ENCODE data around the gene RGS19.

RGS19 gene

DNA sequence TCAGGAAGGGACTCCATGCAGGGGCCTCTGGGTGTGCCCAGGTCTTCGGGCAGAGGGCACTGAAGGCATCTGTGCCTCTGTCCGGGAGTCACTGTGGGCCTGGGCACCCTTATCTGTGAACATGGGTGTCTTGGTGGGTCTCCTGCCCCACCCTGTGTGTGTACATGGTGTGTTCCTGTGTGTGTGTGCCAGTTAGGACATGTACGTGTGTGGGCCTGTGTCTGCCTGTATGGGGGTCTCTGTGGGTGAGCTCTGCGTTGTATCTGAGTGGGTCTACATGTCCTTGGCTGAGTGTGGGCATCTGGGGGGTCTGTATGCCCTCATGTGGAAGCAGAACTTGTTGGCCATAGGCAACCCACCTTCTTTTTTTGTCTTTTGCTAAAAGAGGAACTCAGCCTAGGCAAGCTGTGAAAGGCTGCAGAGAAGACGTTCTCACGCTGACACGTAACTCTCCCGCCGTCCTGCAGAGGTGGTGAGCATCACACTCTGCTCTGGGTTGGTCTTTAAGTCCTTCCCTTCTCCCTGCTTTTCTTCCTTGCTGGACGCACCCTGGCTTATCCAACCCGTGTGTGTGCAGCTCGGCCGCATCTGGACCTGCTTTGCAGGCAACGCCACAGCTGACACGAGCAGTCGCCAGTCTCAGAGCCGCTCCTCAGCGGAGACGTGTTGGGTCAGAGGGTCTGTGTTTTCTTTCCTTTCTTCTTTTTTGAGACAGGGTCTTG lies 28.6 kb upstream of the RGS19 start:
- no peak for FAIRE-seq

DNA sequence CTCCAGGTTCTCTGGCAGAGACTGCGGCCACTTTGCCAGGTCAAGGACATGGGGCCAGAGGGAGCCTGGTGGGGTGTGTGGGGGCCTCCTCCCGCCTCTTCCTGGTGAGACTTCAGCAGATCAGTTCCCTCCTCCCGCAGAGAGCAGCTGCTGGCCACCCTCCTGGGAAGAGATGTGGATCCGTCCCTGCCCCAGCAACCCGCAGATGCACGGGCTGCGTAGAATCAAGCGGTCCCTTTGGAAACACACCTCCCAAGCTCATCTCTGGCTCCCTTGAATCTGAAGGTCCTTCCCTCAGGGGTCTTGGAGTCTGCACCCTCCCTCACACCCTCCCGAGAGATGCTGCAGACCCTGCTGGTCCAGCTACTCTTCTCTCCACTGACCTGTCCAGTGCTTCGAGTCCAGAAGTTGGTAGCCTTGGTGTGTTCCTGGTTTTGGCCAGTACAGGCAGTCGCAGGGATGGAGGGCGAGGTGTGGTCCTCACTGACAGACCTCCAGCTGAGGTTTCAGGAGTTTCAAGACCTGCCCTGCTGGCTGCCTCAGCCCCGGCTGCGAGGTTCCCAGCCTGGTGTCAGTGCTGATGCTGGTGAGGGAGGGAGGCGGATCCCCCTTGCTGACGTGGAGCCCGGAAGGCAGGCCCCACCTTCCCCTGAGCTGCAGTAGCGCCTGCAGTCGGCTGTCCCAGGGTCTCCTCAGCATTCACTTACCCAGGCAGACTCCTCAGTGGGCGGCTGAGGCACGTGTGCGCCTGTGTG lies 27.8 kb upstream of the RGS19 start, which contains the start of gene NPBWR2:
NPBWR2 (minus strand) TSS at position 585 of the 755 bp plus-strand sequence. CDS start 734 bp downstream, outside the sequence.
- FAIRE-seq, result no peak

DNA sequence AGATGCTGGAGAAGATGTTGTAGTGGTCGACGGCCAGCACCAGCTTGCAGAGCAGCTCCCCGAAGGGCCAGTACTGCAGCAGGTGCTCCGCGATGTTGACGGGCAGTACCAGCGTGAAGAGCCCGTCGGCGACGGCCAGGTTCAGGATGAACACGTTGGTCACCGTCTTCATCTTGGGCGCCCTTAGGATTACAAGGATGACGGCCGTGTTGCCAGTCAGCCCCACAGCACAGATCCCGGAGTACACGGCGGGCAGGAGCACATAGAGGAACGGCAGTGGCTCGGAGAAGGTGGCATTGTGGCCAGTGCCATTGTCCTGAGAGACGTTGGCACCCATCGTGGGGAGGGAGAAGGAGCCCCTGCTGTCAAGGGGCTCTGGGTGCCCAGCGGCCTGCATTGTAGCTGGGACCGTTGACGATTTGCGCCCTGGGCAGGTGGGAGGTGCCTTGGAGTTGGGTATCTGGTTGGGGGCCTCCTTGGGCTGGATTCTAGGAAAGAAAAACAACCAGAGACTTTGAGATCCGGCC lies 27.2 kb upstream of the RGS19 start:
- no peak for FAIRE-seq

DNA sequence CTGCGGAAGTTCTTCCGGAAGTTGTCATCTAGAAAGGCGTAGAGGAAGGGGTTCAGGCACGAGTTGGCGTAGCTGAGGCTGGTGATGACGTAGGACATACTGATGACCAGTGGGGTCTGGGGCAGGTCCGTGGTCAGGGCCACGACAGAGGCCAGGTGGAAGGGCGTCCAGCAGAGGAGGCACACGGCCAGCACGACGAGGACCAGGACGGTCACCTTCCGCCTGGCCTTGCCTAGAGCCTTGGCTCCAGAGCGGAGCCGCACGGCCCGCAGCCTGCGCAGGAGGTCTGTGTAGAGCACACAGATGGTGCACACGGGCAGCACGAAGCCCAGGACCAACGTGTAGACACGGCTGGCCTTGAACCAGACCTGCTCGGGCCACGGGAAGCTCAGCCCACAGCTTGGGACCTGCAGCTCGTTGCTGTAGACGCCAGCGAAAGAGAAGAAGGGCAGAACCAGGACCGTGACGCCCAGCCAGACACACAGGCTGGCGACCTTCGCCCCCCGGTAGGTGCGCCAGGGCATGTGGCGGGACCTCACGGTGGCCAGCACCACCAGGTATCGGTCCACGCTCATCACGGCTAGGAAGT lies 26.6 kb upstream of the RGS19 start:
- no peak for FAIRE-seq

DNA sequence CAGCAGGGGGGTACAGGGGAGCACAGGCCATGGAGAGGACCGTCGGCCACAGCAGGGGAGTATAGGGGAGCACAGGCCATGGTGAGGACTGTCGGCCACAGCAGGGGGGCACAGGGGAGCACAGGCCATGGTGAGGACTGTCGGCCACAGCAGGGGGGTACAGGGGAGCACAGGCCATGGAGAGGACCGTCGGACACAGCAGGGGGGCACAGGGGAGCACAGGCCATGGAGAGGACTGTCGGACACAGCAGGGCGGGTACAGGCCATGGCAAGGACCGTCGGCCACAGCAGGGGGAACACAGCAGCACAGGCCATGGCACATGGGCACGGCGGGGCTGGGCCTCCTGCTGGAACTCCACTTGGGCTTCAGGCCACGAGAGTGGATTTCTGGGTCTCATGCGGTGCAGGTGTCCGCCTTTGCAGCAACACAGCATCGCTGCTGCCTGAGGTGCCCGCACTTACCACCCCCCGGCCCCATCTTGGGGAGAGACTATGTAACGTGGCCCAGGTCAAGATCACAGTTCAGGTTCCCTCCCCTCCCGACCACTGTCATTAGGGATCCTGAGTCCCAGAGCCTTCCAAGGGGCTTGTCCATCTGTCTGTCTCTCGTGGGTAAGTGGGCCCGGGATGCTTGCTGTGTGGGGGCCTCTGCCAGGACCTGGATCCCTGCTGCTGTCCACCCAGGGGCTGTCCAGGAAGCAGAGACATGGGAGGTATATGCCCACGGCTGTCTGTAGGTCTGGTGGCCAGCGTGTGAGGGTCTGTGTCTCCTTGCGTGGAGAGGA lies 25.5 kb upstream of the RGS19 start:
- FAIRE-seq, result no peak

DNA sequence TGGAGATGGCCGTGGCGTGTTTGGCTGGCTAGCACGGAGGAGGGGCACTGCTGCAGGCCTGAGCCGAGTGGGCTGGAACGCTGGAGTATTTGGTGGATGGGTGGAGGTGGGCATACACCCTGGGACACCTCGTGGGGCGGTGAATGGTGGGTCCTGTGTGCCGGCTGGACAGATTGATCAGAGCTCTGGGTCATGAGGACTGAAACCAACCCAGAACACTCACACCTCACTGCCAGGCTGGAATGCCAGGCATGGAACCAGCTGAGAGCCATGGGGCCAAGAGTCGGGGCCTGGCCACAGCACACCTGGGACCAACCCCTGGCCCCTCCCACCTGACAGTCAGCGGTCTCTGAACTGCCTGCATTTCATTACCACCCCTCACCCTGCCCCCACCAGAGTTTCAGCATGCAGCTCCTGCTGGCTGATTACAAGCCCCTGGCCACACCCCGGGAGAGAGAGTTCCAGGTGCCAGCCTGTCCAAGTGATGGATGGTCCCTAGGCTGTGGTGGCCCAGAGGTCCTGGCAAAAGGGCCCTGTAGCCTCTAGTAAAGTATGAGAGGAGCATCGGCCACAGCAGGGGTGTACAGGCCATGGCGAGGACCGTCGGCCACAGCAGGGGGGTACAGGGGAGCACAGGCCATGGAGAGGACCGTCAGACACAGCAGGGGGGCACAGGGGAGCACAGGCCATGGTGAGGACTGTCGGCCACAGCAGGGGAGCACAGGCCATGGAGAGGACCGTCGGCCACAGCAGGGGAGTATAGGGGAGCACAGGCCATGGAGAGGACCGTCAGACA lies 24.8 kb upstream of the RGS19 start:
- no peak for FAIRE-seq

DNA sequence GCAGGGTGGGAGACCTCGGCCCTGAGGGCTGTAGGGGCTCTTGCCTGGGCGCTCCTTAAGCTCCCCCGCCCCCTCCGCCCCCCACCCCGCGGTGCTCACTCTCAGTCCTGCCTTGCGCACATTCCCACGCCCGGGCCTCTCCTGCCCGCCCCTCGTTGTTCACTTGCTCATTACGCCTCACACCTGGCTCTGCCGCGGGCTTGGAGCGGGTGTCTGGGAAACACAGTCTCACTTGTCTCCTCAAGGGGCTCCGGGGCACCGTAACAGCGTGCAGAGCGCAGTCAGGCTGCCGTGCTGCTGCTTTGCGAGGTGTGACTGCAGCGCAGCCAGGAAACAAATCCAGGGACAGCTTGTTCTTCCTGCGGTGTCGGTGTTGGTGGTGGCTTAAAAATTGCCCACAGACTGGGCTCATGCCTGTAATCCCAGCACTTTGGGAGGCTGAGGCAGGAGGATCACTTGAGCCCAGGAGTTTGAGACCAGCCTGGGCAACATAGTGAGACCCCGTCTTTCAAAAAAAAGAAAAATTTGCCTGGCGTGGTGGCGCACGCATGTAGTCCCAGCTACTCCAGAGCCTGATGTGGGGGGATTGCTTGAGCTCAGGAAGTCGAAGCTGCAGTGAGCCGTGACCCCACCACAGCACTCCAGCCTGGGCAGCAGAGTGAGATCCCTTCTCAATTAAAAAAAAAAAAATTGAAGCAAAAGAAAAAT lies 23.5 kb upstream of the RGS19 start:
- FAIRE-seq, result no peak

DNA sequence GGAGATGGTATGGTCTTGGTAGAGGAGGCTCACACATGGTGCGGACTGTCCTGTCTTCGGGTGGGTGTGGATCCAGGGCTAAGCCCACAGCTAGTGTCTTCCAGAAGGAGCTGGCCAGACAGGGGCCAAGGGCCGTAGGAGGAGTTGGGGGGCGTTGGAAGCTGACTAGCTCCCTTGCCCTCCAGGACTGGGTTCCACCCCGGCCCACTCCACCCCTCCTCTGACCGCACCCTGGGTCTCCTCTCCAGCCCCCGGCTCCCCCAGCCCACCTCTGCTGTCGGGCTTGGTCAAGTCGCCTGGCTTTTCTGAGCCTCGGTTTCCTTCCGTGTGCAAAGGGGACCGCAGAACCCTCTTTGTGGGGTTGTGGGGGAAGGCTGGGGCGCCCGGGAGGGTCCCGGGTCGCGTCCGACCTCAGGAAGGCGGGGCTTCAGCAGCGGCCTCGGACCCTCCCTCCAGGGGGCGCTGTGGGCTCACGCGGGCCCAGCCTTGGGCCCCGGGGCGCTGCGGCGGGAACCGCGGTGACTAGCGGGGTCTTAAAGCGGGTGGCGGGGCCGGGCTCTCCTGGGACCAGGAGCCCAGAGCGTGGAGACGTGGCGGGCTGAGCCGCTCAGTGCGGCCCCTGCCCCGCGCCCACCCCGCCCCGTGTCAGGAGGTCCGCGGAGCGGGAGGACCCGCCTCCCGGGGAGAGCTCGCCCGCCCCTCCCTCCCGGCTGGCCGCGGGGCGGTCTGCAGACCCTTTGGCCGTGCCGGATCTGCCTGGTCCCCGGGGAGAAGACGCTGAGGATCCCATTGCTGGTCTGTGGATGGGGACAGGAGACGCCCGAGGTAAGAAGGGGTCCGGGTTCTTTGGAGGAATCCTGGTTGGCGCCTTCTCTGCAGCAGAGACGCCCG lies 22.7 kb upstream of the RGS19 start:
- FAIRE-seq, result no peak

DNA sequence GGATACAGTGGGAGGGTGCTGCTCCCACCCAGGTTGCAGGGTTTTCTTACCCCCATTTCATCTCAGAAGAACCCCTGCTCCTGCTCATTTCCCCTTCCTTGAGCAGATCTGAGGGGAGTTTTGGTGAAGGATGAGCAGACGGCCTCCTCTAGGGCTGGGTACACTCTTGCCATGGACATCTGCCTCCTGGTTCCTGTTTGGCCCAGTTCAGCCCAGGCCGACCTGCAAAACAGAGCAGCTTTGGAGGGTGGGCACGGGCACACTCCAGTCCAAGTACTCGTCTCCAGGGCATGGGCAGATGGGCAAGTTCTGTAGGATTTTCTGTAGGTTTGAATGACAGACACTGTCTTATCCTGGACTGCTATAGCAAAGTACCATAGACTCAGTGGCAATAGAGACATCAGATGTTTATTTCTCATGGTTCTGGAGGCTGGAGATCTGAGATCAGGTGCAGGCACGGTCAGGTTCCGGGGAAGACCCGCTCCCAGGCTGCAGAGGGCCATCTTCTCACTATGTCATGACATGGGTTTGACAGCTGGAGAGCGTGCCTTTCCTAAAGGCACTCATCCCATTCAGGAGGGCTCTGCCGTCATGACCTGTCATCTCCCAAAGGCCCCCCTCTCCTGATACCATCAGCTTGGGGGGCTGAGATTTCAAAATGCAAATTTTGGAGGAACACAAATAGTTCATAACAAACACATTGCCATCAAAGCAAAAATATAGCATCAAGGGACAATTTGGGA lies 21.8 kb upstream of the RGS19 start:
- FAIRE-seq, result no peak

DNA sequence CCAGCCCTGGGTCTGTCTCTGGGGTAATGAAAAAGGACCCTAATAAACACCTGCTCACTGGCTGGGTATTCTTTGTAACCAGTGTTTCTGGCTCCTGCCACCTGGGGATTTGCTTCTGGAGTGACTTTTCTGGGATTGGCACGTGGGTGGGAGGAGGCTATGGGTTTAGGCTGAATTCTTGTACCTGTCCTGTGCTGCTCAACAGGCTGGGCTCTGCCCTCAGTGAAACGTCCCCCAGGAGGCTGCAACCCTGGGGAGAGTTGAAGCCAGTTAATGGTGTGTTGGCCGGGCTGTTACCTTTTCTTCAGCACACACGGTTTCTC lies 21.2 kb upstream of the RGS19 start:
- no peak for FAIRE-seq

DNA sequence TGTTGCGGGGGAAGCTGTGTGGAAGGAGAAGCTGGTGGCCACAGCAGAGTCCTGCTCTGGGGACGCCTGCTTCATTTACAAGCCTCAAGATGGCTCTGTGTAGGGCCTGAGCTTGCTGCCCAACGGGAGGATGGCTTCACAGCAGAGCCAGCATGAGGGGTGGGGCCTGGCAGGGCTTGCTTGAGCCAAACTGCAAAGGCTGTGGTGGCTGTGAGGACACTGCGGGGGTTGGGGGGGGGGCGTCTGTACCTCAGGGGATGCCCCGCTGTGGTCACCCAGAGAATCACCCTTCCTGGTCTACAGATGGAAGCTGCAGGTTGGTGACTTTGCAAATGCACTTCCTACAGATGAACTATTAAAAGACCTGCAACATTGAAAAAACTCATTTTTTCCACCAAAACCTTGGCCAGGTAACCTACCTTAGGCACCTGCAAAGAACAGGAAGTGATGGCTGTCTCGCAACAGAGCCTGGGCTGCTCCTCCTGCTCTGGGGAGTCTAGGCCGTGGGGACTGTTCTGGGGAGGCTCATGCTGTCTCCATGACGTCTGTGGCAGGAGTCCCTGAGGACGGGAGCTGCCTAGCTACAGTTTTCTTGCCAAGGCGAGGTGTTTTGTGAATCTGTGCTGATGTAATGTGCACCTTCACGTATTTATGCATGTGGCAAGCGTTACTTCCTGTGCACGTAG lies 20.7 kb upstream of the RGS19 start:
- FAIRE-seq, result no peak

DNA sequence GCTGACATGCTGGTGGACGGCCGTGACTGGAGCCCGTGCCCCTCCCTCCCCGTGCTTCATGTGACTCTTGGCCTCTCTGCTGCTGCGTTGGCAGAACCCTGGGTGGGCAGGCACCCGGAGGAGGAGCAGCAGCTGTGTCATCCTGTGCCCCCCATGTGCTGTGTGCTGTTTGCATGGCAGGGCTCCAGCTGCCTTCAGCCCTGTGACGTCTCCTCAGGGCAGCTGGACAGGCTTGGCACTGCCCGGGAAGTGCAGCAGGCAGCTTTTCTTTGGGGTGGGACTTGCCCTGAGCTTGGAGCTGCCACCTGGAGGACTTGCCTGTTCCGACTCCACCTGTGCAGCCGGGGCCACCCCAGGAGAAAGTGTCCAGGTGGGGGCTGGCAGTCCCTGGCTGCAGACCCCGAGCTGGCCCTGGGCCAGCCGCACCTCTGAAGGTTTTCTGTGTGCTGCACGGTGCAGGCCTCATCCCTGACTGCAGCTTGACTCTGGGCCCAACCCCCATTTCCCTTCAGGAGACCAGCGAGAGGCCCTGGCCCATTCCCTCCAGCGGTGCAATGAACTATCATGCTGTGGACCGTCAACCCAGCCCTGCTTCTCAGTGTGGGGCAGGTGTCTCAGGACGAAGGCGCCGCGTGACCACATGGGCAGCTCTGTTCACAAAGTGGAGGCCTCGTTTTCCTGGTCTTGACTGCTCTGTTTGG lies 19.9 kb upstream of the RGS19 start:
- no peak for FAIRE-seq

DNA sequence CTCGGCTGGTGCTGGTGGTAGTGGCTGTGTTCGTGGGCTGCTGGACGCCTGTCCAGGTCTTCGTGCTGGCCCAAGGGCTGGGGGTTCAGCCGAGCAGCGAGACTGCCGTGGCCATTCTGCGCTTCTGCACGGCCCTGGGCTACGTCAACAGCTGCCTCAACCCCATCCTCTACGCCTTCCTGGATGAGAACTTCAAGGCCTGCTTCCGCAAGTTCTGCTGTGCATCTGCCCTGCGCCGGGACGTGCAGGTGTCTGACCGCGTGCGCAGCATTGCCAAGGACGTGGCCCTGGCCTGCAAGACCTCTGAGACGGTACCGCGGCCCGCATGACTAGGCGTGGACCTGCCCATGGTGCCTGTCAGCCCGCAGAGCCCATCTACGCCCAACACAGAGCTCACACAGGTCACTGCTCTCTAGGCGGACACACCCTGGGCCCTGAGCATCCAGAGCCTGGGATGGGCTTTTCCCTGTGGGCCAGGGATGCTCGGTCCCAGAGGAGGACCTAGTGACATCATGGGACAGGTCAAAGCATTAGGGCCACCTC lies 19.2 kb upstream of the RGS19 start:
- FAIRE-seq, result no peak

DNA sequence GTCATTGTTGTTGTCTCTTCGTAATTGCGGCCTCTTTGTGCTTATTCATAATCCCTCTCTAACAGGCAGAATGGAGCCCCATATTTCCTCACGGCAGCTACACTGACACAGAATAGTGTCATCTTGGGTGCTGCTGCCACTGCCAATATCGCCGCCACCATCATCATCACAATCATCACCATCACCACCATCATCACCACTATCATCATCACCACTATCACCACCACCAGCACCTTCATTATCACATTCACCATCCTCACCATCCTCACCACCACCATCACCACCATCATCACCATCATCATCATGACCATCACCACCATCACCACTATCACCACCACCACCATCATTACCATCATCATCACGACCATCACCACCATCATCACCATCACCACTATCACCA lies 17.2 kb upstream of the RGS19 start:
- no peak for FAIRE-seq

DNA sequence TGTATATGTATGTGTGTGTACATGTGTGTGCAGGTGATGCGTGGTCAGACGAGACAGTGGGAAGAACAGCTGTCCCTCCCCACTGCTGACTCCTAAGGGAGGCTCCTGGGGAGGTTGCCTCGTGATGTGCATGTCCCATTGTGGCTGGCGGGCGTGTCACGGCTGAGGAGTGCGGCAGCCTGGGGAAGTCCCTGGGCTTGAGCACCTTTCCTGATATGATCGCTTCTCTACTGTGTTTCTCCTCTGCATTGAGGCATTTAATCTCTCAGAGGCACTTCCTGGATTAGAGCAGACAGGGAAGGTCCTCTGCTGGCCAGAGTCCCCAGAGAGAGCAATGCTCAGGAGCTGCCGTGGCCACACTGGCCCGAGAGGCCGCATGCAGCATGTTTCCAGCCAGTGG lies 16.6 kb upstream of the RGS19 start:
- FAIRE-seq, result no peak

DNA sequence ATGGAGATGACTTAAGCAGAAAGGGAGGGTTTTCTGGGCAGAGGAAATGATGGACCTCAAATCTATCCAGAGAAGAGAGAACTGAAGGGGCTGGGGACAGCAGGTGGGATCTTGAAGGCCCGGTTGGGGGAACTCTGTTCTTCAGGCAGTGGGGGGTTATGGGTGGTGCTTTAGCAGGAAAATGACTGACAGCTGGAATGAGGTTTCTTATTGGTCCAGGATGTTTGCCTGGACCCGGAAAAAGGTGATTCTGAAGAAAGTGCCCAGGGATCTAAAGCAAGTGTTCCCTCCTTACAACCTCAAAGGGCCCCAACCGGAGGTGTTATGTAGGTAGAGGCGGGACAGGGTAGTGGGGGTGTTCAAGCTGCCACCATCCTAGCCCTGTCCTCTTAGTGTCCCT lies 16.1 kb upstream of the RGS19 start:
- no peak for FAIRE-seq

DNA sequence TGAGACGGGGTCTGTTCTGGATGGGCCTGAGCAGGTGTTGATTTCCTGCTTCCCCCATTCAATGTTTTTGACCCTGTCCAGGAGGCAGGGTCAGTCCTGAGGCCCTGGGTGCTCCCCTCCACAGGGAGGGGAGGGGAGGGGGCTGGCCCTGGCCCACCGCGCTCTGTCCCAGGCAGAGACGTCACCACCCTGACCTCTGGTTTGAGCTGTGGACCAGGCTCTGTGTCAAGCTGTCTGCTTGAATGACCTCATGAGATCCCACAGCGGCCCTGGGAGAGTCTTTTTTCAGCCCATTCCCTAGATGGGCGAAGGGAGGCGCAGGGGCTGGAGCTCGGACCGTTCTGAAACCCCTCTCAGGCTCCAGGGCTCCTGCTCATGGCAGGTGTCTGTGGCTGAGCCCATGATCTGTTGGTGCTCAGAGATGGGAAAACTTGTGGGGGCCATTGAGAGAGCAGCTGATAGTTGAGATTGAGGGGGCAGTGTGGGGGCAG lies 13.7 kb upstream of the RGS19 start:
- no peak for FAIRE-seq

Data from G401.6 (cell line).